Ureter (tissue), 1 donor: ENCODE data around the gene NHEJ1. TPM values are rescaled to one million over a fixed set of nuclear protein-coding genes. Genes with fewer than 3 reads are reported as not detected.

Source experiments
- DNase-seq: peaks from one replicate; pipeline ENCODE4 v3.0.0-alpha.2; 2020; ENCODE audit warnings: low spot score
- total RNA-seq: library from RNA; stranded (reverse); gene quantifications from one replicate; pipeline ENCODE4 v1.2.4, GENCODE V29; 2023
- donor health status: DM: yes; HTN: yes; CAD: no.

The NHEJ1 gene
- total RNA-seq, 1 donor from 2014 or later: 13.9 TPM

DNA sequence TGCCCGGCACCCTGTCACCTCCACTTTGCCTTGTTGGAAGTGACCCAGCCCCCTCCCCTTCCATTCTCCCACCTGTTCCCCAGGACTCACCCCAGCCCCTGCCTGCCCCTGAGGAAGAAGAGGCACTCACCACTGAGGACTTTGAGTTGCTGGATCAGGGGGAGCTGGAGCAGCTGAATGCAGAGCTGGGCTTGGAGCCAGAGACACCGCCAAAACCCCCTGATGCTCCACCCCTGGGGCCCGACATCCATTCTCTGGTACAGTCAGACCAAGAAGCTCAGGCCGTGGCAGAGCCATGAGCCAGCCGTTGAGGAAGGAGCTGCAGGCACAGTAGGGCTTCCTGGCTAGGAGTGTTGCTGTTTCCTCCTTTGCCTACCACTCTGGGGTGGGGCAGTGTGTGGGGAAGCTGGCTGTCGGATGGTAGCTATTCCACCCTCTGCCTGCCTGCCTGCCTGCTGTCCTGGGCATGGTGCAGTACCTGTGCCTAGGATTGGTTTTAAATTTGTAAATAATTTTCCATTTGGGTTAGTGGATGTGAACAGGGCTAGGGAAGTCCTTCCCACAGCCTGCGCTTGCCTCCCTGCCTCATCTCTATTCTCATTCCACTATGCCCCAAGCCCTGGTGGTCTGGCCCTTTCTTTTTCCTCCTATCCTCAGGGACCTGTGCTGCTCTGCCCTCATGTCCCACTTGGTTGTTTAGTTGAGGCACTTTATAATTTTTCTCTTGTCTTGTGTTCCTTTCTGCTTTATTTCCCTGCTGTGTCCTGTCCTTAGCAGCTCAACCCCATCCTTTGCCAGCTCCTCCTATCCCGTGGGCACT is 21.9 kb upstream of the NHEJ1 start:
- DNase-seq: no peak

DNA sequence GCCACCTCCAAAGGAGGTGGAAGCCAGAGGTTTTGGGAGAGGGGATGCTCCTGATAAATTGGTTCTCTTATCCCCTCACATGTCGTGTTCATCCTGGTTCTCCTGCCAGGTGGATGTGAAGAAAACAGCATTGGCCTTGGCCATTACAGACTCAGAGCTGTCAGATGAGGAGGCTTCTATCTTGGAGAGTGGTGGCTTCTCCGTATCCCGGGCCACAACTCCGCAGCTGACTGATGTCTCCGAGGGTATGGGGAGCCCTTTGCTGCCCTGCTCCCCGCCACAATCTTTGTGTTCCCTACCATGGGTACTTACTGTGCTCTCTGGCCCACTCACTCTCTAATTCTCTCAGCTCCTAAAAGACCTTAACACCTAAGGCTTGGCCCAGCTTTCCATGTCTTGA is 20.9 kb upstream of the NHEJ1 start:
- DNase-seq: no peak

DNA sequence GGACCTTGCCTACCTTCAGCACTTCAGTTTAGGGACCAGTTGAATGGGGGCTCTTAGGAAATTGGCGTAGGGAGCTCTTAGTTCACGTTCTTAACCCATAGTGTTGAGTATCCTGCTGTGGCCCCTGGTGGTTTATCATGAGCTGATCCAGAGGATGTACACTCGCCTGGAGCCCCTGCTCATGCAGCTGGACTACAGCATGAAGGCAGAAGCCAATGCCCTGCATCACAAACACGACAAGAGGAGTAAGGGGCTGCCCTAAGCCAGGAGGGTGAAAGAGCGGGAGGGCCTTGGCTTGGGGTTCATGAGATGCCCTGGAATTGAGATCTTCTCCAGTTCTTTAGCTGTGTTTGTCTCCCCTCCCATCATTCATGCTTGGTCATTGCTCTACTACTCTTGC is 20.3 kb upstream of the NHEJ1 start:
- DNase-seq: no peak

- no peak for DNase-seq
These were observed 19.2 kb upstream of the NHEJ1 start for GRCh38 chr2:219179601-219180465.

DNA sequence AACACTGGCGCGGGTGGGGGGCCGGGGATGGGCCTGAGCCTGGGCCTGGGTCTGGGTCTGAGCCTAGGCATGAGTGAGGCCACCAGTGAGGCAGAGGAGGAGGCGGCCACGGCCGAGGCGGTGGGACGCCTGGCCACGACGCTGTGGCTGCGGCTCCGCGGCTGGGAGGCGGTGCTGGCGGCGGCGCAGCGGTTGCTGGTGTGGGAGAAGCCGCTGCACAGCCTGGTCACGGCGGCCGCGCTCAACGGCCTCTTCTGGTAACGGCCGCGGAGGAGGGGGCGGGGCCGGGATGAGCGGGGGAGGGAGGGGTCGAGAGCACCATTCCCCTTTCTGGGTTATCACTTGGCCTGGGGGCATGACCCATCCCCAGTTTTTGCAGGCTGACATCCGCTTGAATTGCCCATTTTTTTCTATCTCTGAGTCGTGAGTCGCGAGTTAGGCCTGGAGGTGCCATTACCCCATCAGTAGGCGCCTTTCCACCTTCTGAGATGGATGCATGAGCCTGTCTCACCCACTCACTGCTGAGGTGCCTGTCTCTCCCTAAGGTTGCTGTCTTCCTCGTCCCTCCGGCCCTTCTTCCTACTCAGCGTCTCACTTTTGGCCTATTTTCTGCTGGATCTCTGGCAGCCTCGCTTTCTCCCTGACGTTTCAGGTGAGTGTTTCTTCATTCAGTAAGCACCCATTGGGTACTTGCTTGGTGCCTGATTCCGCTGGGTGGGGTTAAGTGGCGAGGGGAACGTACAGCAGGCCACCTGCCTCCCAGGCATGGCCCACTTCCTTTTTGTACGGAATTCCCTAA is 18.0 kb upstream of the NHEJ1 start:
- peak; percentile 70 for DNase-seq

DNA sequence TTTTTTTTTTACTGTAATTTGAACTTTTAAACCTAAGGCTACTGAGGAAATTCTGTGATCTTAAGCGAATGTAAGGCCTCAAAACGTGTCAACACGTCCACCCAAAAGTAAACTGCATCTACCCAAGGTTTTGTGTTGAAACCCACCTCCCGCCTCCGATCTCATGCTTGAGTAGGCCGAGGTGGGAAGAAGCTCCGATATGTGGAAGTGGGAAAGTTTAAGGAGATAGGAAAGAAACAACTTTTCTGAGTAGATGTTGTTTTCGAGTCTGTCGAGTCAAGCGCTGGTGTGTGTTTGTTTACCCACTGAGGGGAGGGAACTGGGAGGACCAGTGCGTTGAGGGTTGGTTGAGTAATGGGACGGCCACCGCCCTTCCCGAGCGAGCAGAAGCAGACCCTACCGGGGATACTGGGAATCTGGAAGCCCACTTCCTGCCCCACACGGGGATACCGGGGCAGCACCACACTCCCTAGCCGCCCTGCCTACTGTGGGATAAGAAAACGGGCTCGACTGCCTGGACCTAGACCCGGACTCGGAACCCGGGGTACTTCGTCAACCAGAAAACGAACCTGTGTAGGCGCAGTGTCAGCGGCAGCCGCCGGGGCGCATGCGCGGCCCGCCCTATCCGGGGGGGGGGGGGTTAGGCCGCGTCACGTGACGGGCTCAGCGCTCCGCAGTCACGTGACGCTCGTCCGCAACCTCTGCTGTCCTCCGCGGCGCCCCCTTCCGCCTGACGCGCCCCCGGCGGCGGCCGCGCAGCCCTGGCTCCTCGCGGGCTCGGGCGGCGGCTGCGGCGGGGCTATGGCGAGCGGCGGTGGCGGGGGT is 17.1 kb upstream of the NHEJ1 start, which contains the start of gene RETREG2:
RETREG2 (plus strand) TSS at position 724 of the 825 bp plus-strand sequence; CDS start at position 802, 78 bp downstream.
- peak; percentile 88 for DNase-seq

- peak; percentile 90 for DNase-seq
These were observed 16.4 kb upstream of the NHEJ1 start, which contains the start of gene CNPPD1 for GRCh38 chr2:219176818-219177551. Gene CNPPD1, minus strand, starts transcription at chr2:219176925. Its CDS starts 97 bp downstream, at chr2:219176828.

GRCh38 chr2:219175928-219176817 is 15.6 kb upstream of the NHEJ1 start:
- peak; percentile 65 for DNase-seq

GRCh38 chr2:219175486-219175885 is 14.9 kb upstream of the NHEJ1 start:
- DNase-seq: no peak

- DNase-seq: no peak
These were observed 14.2 kb upstream of the NHEJ1 start for GRCh38 chr2:219174801-219175200.

GRCh38 chr2:219174146-219174545 is 13.5 kb upstream of the NHEJ1 start:
- no peak for DNase-seq

DNA sequence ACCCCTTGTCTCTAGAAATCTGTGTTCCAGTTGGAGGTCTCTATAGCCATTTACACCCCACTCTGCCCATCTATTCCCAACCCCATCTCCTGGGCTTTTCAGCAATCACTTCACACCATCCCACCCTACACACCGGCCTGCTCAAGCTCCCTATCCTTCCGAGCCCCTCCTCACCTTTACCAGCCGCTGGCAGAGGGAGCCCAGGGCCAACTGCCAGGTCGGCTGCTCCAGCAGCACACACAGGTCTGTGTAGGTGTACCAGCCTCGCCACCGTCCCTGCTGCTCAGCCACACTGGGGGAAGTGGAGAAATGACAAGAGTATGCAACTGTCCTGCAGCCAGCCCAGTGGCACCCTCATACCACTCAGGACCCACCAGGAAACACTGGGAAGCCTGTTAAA is 12.6 kb upstream of the NHEJ1 start:
- no peak for DNase-seq

GRCh38 chr2:219172231-219173154 is 11.9 kb upstream of the NHEJ1 start:
- no peak for DNase-seq

GRCh38 chr2:219171231-219171651 is 10.6 kb upstream of the NHEJ1 start:
- no peak for DNase-seq

- no peak for DNase-seq
These were observed 9.5 kb upstream of the NHEJ1 start, which contains the start of gene SLC23A3 for GRCh38 chr2:219169930-219170654. Gene SLC23A3, minus strand, starts transcription at chr2:219170029. Its CDS starts 45 bp downstream, at chr2:219169984.

DNA sequence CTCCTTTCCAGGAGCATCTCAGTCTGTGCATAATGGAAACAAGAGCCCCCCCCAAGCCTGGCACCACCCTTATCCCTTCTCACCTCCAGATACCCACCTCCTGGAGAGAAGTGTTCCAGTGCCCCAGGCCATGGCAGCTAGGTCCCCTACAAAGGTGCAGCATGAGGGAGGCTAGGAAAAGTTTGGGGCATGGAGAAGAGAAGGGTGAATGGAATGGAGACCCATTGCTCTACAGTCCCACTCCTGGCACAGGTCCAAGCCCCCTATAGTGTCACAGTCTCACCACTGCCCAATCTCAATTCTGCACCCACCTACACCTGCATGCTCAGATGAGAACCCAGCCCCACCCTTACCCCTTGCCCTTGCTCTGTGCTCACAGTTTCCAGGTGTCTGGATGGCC is 8.3 kb upstream of the NHEJ1 start:
- DNase-seq: no peak

DNA sequence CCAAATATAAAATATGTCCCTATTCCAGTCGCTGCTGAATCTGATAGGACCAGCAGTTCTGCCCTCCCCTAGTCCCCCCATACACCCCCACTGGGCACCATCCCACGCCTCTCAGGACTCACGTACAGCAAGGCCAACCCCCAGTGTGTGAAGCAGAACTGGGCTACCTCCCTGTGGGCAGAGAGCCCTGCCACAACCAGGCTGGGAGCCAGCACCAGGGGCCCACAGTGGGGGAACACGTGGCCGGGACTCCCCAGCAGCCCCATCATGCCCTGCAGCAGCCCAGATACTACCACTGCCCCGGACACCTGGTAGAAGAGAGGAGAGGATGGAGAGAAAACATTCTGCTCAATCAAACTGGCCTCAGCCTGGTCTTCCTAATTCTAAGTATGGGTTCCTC is 7.9 kb upstream of the NHEJ1 start:
- DNase-seq: no peak
